Astrocyte (in vitro differentiated cells and primary cell): ENCODE data around the gene TENT5C. TPM values are rescaled to one million over a fixed set of nuclear protein-coding genes. Genes with fewer than 3 reads are reported as not detected.

Experiments
- DNase-seq: peaks from one replicate; pipeline ENCODE4 v3.0.0-alpha.2; 2010; ENCODE audit warnings: low read depth
- FAIRE-seq: peaks from 2 replicates; lab custom pipeline; 2011; peaks lifted over from hg19 to GRCh38; lab: Jason Lieb, UNC
- H2AFZ ChIP-seq: 2 replicates; pipeline ENCODE4 v1.6.0; 2012; ENCODE audit warnings: low read depth, low read length, inconsistent platforms
- H3K27ac ChIP-seq: 2 replicates; pipeline ENCODE4 v1.5.1; 2011; ENCODE audit warnings: low read depth, low read length, inconsistent platforms
- H3K27me3 ChIP-seq: 2 replicates; pipeline ENCODE4 v1.6.0; 2011; ENCODE audit warnings: low read length, inconsistent platforms; ENCODE audit not compliant: insufficient read depth
- H3K36me3 ChIP-seq: 2 replicates; pipeline ENCODE4 v1.5.1; 2011; ENCODE audit warnings: low read length, inconsistent platforms; ENCODE audit not compliant: insufficient read depth
- H3K4me1 ChIP-seq: 2 replicates; pipeline ENCODE4 v1.5.1; 2011; ENCODE audit warnings: low read length, inconsistent platforms; ENCODE audit not compliant: insufficient read depth
- H3K4me2 ChIP-seq: 2 replicates; pipeline ENCODE4 v1.6.0; 2012; ENCODE audit warnings: low read length, inconsistent platforms
- H3K4me3 ChIP-seq: 2 replicates; pipeline ENCODE4 v1.5.1; 2011; ENCODE audit warnings: low read depth, mild to moderate bottlenecking, low read length, inconsistent platforms; ENCODE audit not compliant: insufficient read depth
- H3K79me2 ChIP-seq: 2 replicates; pipeline ENCODE4 v1.6.0; 2012; ENCODE audit warnings: mild to moderate bottlenecking, low read length, inconsistent platforms; ENCODE audit not compliant: insufficient read depth
- H3K9ac ChIP-seq: 2 replicates; pipeline ENCODE4 v1.6.0; 2012; ENCODE audit warnings: mild to moderate bottlenecking, low read length, inconsistent platforms
- H3K9me3 ChIP-seq: 2 replicates; pipeline ENCODE4 v1.5.1; 2012; ENCODE audit warnings: low read depth, mild to moderate bottlenecking, low read length, inconsistent platforms; ENCODE audit not compliant: insufficient read depth
- H4K20me1 ChIP-seq: 2 replicates; pipeline ENCODE4 v1.6.0; 2012; ENCODE audit warnings: low read length, inconsistent platforms; ENCODE audit not compliant: insufficient read depth
- H3K27ac Mint-ChIP-seq: one replicate; pipeline ENCODE4 v1.8.0; 2021; ENCODE audit warnings: mild to moderate bottlenecking, mixed read lengths; ENCODE audit not compliant: unreplicated experiment
- H3K27me3 Mint-ChIP-seq: one replicate; pipeline ENCODE4 v1.8.0; 2021; ENCODE audit warnings: low read depth, mixed read lengths; ENCODE audit not compliant: unreplicated experiment
- H3K36me3 Mint-ChIP-seq: one replicate; pipeline ENCODE4 v1.8.0; 2021; ENCODE audit warnings: low read depth, mixed read lengths; ENCODE audit not compliant: unreplicated experiment
- H3K4me1 Mint-ChIP-seq: one replicate; pipeline ENCODE4 v1.8.0; 2021; ENCODE audit warnings: low read depth, mixed read lengths; ENCODE audit not compliant: unreplicated experiment
- H3K4me3 Mint-ChIP-seq: one replicate; pipeline ENCODE4 v1.8.0; 2021; ENCODE audit warnings: mild to moderate bottlenecking, moderate library complexity, mixed read lengths; ENCODE audit not compliant: unreplicated experiment
- H3K9me3 Mint-ChIP-seq: one replicate; pipeline ENCODE4 v1.8.0; 2021; ENCODE audit warnings: mild to moderate bottlenecking, mixed read lengths; ENCODE audit not compliant: unreplicated experiment
- CTCF ChIP-seq: IDR thresholded peaks from 2 replicates; pipeline ENCODE4 v1.5.1; 2011; ENCODE audit warnings: low read depth, mild to moderate bottlenecking, inconsistent platforms, low read length, moderate library complexity; ENCODE audit not compliant: insufficient read depth
- EZH2 ChIP-seq: IDR thresholded peaks from 2 replicates; pipeline ENCODE4 v1.6.1; 2012; ENCODE audit warnings: mild to moderate bottlenecking, low read length, inconsistent platforms; ENCODE audit not compliant: insufficient read depth
- total RNA-seq: library from RNA; stranded (reverse); gene quantifications from 2 replicates; pipeline ENCODE4 v1.2.1, GENCODE V29; 2021

Gene TENT5C
- total RNA-seq, 1 donor from 2014 or later = 0.77 TPM

GRCh38 chr1:117639741-117640140 is 33.9 kb downstream of the TENT5C start:
- H3K4me1 ChIP-seq = no peaks in the 10 kb centered on the region
- H3K4me2 ChIP-seq = no peak overlapping the region
- no peak overlapping the region for H3K4me3 ChIP-seq
- H3K27ac ChIP-seq = no peak overlapping the region
- Mint-ChIP-seq H3K27ac (no peak overlapping the region), H3K4me1 (no peaks in the 10 kb centered on the region), H3K36me3 (no peaks in the 10 kb centered on the region), H3K27me3 (peaks cover 44% of the 10 kb centered on the region), H3K4me3 (no peak overlapping the region), H3K9me3 (no peaks in the 10 kb centered on the region)
- peaks cover 2% of the 10 kb centered on the region for H3K27me3 ChIP-seq
- DNase-seq (no peak), FAIRE-seq (no peak)
- no peak overlapping the region for H2AFZ ChIP-seq
- H3K9me3 ChIP-seq = no peaks in the 10 kb centered on the region
- H3K36me3 ChIP-seq = no peaks in the 10 kb centered on the region
- TF ChIP-seq EZH2 (no peak), CTCF (no peak)
- no peaks in the 10 kb centered on the region for H4K20me1 ChIP-seq
- no peak overlapping the region for H3K9ac ChIP-seq
- no peaks in the 10 kb centered on the region for H3K79me2 ChIP-seq

- Histone ChIP-seq H3K36me3 (no peaks in the 10 kb centered on the region), H4K20me1 (no peaks in the 10 kb centered on the region), H3K4me1 (no peaks in the 10 kb centered on the region), H3K4me2 (no peak overlapping the region), H3K9ac (no peak overlapping the region), H3K27ac (no peak overlapping the region), H3K27me3 (peaks cover 2% of the 10 kb centered on the region), H2AFZ (no peak overlapping the region), H3K79me2 (no peaks in the 10 kb centered on the region), H3K4me3 (no peak overlapping the region), H3K9me3 (no peaks in the 10 kb centered on the region)
- no peak overlapping the region for H3K27ac Mint-ChIP-seq
- H3K4me3 Mint-ChIP-seq = no peak overlapping the region
- DNase-seq (no peak), FAIRE-seq (no peak)
- no peaks in the 10 kb centered on the region for H3K4me1 Mint-ChIP-seq
- no peaks in the 10 kb centered on the region for H3K36me3 Mint-ChIP-seq
- H3K27me3 Mint-ChIP-seq = peaks cover 28% of the 10 kb centered on the region
- TF ChIP-seq CTCF = no peak
- TF ChIP-seq EZH2 = no peak
- H3K9me3 Mint-ChIP-seq = no peaks in the 10 kb centered on the region
Observed at GRCh38 chr1:117641536-117641935, 35.7 kb downstream of the TENT5C start.

GRCh38 chr1:117642963-117643362 is 37.1 kb downstream of the TENT5C start:
- Histone ChIP-seq H3K79me2 (no peaks in the 10 kb centered on the region), H2AFZ (no peak overlapping the region), H3K4me3 (no peak overlapping the region), H3K27ac (no peak overlapping the region), H3K36me3 (no peaks in the 10 kb centered on the region), H3K4me2 (no peak overlapping the region), H3K9ac (no peak overlapping the region), H3K4me1 (no peaks in the 10 kb centered on the region), H4K20me1 (no peaks in the 10 kb centered on the region), H3K27me3 (peaks cover 2% of the 10 kb centered on the region), H3K9me3 (no peaks in the 10 kb centered on the region)
- H3K4me3 Mint-ChIP-seq = no peak overlapping the region
- no peaks in the 10 kb centered on the region for H3K9me3 Mint-ChIP-seq
- no peak for DNase-seq
- peaks cover 18% of the 10 kb centered on the region for H3K27me3 Mint-ChIP-seq
- H3K4me1 Mint-ChIP-seq = no peaks in the 10 kb centered on the region
- H3K36me3 Mint-ChIP-seq = no peaks in the 10 kb centered on the region
- FAIRE-seq = no peak
- TF ChIP-seq EZH2 (no peak), CTCF (no peak)
- H3K27ac Mint-ChIP-seq = no peak overlapping the region
